Kidney (tissue), 14 donors: Measurements from ENCODE around the gene KPNA1. TPM values are rescaled to one million over a fixed set of nuclear protein-coding genes. Genes with fewer than 3 reads are reported as not detected.
"Not testable (repeated sequence)": the region's sequence is repeated elsewhere in the genome, so short reads cannot be mapped to it uniquely, and the experiment has no call there.

ENCODE experiments used
- DNase-seq, 5 donors: peaks; one replicate each; pipeline ENCODE4 v3.0.0-alpha.2; 2013 to 2020
- FAIRE-seq: peaks from 2 replicates; lab custom pipeline; 2012; peaks lifted over from hg19 to GRCh38; lab: Jason Lieb, UNC
- H3K27ac ChIP-seq, 2 donors: one replicate each; pipeline ENCODE4 v1.7.0; 2013; ENCODE audit warnings: low read depth in 2 of 2, low read length in 2 of 2, inconsistent platforms in 1 of 2
- H3K27me3 ChIP-seq: one replicate; pipeline ENCODE4 v1.7.1; 2013; ENCODE audit warnings: low read length, inconsistent platforms; ENCODE audit not compliant: control insufficient read depth, insufficient read depth
- H3K36me3 ChIP-seq, 3 donors: one replicate each; pipeline versions ENCODE4 v1.7.0 to v1.7.1; 2013; ENCODE audit warnings: low read length in 3 of 3, control low read depth in 1 of 3, inconsistent platforms in 1 of 3; ENCODE audit not compliant: insufficient read depth in 3 of 3, control insufficient read depth in 2 of 3
- H3K4me1 ChIP-seq, 3 donors: one replicate each; pipeline versions ENCODE4 v1.7.0 to v1.7.1; 2013; ENCODE audit warnings: low read length in 3 of 3, inconsistent platforms in 1 of 3, low read depth in 1 of 3; ENCODE audit not compliant: control insufficient read depth in 2 of 3, insufficient read depth in 2 of 3
- H3K4me3 ChIP-seq, 3 donors: one replicate each; pipeline versions ENCODE4 v1.7.0 to v1.8.1; 2013; ENCODE audit warnings: low read length in 3 of 3, control low read depth in 1 of 3, inconsistent platforms in 1 of 3
- H3K9ac ChIP-seq, 3 donors: one replicate each; pipeline versions ENCODE4 v1.7.0 to v1.7.1; 2013; ENCODE audit warnings: low read length in 3 of 3, control low read depth in 1 of 3, inconsistent platforms in 1 of 3
- H3K9me3 ChIP-seq, 3 donors: one replicate each; pipeline versions ENCODE4 v1.7.0 to v1.7.1; 2013; ENCODE audit warnings: low read length in 3 of 3, control low read depth in 1 of 3, inconsistent platforms in 1 of 3; ENCODE audit not compliant: control insufficient read depth in 2 of 3, insufficient read depth in 1 of 3
- intact Hi-C: fragments of 100-400 bp; cut with DNase I; formaldehyde crosslinking; loops from one replicate; pipeline ENCODE4 v1.11.1; 2022
- polyA plus RNA-seq: library from polyadenylated mRNA; stranded (reverse); fragments of 350-450 nt; fragmentation: Illumina TruSeq; extraction: RNeasy Lipid Tissue Mini Kit (QIAGEN cat#74804); gene quantifications from one replicate; pipeline ENCODE4 v1.2.3, GENCODE V29; 2014; ENCODE audit warnings: low read depth, low replicate concordance; ENCODE audit not compliant: insufficient read depth
- total RNA-seq: library from RNA; stranded (reverse); fragmentation: NEBNext Ultra II Directional; extraction: Animal tissue kit (Norgen Biotek cat#: 25700); gene quantifications from one replicate; pipeline ENCODE4 v1.2.1, GENCODE V29; 2021
- TF ChIP-seq, protein P1 (sequence below): IDR thresholded peaks from 3 replicates; pipeline ENCODE4 v1.5.1; 2012; ENCODE audit warnings: mild to moderate bottlenecking, moderate library complexity, borderline replicate concordance; ENCODE audit not compliant: insufficient read depth; ENCODE audit errors: extremely low read depth
- donor health status: control.
- donor health status: control.
- donor health status: control.
- donor health status: control.
- donor health status: control.
- donor health status: DM: yes; HTN: yes; CAD: no.
- donor health status: Normal renal cell carcinoma (clear cell type).

KPNA1 gene
- total and polyA plus RNA-seq, 2 donors from 2014 or later, result 16.8 to 64.5 TPM

DNA sequence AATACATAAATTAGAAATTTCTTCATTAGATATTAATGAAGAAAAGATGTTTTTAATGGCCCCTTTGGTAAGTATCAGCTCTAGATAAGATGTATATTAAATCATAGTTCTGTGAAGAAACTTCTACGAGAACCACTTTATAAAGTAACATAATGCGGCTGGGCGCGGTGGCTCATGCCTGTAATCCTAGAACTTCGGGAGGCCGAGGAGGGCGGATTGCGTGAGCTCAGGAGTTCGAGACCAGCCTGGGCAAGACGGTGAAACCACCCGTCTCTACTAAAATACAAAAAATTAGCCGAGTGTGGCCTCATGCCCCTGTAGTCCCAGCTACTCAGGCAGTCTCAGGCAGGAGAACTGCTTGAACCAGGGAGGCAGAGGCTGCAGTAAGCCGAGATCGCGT is 2.5 kb downstream of the KPNA1 start:
- FAIRE-seq (no peak), DNase-seq (no peak)
- Histone ChIP-seq H3K9ac (no peak overlapping the region), H3K9me3 (no peaks in the 10 kb centered on the region), H3K27ac (no peak overlapping the region), H3K36me3 (no peaks in the 10 kb centered on the region), H3K4me1 (peaks cover 0 to 3% (median 2%) of the 10 kb centered on the region in 3 donors), H3K4me3 (no peak overlapping the region), H3K27me3 (no peaks in the 10 kb centered on the region)
- TF ChIP-seq, protein P1, sequence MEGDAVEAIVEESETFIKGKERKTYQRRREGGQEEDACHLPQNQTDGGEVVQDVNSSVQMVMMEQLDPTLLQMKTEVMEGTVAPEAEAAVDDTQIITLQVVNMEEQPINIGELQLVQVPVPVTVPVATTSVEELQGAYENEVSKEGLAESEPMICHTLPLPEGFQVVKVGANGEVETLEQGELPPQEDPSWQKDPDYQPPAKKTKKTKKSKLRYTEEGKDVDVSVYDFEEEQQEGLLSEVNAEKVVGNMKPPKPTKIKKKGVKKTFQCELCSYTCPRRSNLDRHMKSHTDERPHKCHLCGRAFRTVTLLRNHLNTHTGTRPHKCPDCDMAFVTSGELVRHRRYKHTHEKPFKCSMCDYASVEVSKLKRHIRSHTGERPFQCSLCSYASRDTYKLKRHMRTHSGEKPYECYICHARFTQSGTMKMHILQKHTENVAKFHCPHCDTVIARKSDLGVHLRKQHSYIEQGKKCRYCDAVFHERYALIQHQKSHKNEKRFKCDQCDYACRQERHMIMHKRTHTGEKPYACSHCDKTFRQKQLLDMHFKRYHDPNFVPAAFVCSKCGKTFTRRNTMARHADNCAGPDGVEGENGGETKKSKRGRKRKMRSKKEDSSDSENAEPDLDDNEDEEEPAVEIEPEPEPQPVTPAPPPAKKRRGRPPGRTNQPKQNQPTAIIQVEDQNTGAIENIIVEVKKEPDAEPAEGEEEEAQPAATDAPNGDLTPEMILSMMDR, result no peak
- intact Hi-C loops, result no loop called here

DNA sequence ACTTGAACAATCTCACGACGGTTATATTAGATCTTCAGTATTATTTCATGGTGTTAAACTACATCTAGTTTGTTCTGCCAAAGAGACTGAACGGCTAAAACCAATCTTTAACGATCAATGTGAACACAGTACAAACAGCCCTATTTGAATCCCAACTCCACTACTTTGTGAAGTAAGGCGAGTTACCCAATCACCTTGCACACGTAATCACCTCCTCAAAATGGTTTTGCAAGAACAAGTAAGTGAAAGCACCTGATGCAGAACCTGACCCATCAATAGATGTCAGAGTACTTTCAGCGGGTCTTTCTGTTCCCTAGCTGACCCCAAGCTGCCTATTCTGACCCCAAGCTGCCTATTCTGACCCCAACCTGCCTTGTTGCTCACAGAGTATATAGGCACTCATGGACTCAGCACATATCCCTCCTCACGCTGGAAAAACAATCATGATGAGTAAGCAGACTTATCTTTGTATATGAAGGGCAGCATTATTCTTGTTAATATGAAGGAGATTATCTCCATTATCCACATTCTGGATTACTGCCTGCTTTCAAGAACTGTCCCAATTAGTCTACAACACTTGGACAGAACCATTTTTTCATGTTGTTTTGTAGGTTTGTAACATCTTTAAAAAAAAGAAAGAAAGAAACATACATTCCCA is 3.7 kb downstream of the KPNA1 start:
- TF ChIP-seq, protein P1, result no peak
- no peak overlapping the region for H3K27ac ChIP-seq
- peaks cover 0 to 3% (median 2%) of the 10 kb centered on the region in 3 donors for H3K4me1 ChIP-seq
- intact Hi-C loops, result no loop called here
- DNase-seq (no peak), FAIRE-seq (no peak)
- no peaks in the 10 kb centered on the region for H3K9me3 ChIP-seq
- no peak overlapping the region for H3K4me3 ChIP-seq
- no peaks in the 10 kb centered on the region for H3K36me3 ChIP-seq
- no peaks in the 10 kb centered on the region for H3K27me3 ChIP-seq
- H3K9ac ChIP-seq, result no peak overlapping the region

DNA sequence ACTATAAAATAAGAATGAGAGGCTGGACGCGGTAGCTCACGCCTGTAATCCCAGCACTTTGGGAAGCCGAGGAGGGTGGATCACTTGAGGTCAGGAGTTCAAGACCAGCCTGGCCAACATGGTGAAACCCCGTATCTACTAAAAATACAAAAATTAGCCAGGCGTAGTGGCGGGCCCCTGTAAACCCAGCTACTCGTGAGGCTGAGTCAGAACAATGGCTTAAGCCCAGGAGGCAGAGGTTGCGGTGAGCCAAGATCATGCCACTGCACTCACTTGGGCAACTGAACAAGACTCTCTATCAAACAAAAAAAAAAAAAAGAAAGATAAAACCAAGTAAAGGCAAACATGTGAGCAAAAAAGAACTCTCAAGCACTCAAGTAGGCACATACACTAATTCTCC is 5.8 kb downstream of the KPNA1 start:
- H3K9me3 ChIP-seq, H3K4me3 ChIP-seq, intact Hi-C loops, H3K36me3 ChIP-seq, H3K27ac ChIP-seq, H3K4me1 ChIP-seq, FAIRE-seq, H3K9ac ChIP-seq, H3K27me3 ChIP-seq, DNase-seq: not testable (repeated sequence)

DNA sequence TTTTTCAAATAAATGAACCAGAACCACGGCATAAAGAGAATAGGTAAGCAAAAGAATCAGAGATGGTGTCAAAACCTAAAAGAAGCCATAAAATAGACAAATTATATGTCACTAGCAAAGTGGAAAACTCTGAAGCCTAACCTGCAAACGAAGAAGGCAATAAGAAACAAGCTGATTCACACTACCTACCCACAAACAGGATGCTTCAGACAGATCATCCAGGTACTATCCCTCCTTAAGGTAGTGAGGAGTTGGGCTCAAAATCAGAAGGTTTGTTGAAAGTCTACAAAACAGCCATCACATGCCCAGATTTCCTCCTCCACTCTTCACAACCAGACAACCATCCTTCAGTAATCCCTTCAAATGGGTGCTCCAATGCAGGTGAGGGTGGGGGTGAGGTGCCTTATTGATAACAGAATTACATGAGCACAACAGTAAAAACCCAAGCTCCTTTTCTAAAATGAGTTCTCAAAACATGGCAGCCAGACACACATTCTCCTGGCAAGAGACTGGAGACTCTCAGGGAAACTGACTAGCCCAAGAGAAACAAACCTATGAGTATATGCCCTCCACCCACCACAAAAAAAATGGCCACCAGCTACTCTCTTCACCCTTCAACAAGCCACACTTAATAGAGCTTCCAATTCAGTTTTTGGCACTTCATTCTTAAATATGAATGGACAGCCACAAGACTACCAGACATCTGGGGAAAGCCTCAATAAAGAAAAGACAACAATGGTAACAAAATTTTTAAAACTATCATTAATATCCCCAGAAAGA is 6.4 kb downstream of the KPNA1 start:
- DNase-seq, result no peak
- H3K9ac ChIP-seq, result no peak overlapping the region
- peaks cover 0 to under 1% (median 0%) of the 10 kb centered on the region in 3 donors for H3K4me1 ChIP-seq
- FAIRE-seq, result no peak
- H3K4me3 ChIP-seq, result no peak overlapping the region
- H3K27ac ChIP-seq, result no peak overlapping the region
- TF ChIP-seq, protein P1, result no peak
- H3K9me3 ChIP-seq, result no peaks in the 10 kb centered on the region
- intact Hi-C loops, result no loop called here
- no peaks in the 10 kb centered on the region for H3K27me3 ChIP-seq
- no peaks in the 10 kb centered on the region for H3K36me3 ChIP-seq
